Stimulated activated CD4-positive, alpha-beta T cell treated with anti-CD3 and anti-CD28 coated beads, Interleukin-4, amount 100 ng/mL, for 48 hours (primary cell): Measurements from ENCODE around the gene CYTH4.

Experiments used
- DNase-seq, 2 donors: peaks; one replicate each; pipeline ENCODE4 v3.0.0-alpha.2; 2020; ENCODE audit warnings: low read depth in 2 of 2

Gene CYTH4

GRCh38 chr22:37269936-37270678 is 12.2 kb upstream of the CYTH4 start:
- DNase-seq = no peak

GRCh38 chr22:37270928-37271650 is 11.2 kb upstream of the CYTH4 start:
- DNase-seq = no peak

GRCh38 chr22:37273126-37273845 is 9.0 kb upstream of the CYTH4 start:
- peak in 1 of 2 donors; percentile 32 for DNase-seq

- no peak for DNase-seq
These were observed 8.5 kb upstream of the CYTH4 start for GRCh38 chr22:37273846-37274225.

GRCh38 chr22:37274380-37274862 is 7.9 kb upstream of the CYTH4 start:
- DNase-seq = no peak

- no peak for DNase-seq
These were observed 7.2 kb upstream of the CYTH4 start for GRCh38 chr22:37275134-37275533.

- peak in 1 of 2 donors; percentile 56 for DNase-seq
These were observed 6.7 kb upstream of the CYTH4 start for GRCh38 chr22:37275622-37276021.

- DNase-seq = no peak
These were observed 5.5 kb upstream of the CYTH4 start for GRCh38 chr22:37276776-37277175.

- no peak for DNase-seq
These were observed 4.9 kb upstream of the CYTH4 start for GRCh38 chr22:37277384-37277783.

- no peak for DNase-seq
These were observed 4.0 kb upstream of the CYTH4 start for GRCh38 chr22:37278261-37278660.

GRCh38 chr22:37279331-37280181 is 2.8 kb upstream of the CYTH4 start:
- no peak for DNase-seq

- DNase-seq = no peak
These were observed 1.6 kb upstream of the CYTH4 start for GRCh38 chr22:37280718-37281117.

GRCh38 chr22:37281195-37281594 is 1.1 kb upstream of the CYTH4 start:
- no peak for DNase-seq

- DNase-seq = peak in 1 of 2 donors; percentile 35
These were observed 493 bp upstream of the CYTH4 start for GRCh38 chr22:37281646-37282384.

GRCh38 chr22:37283393-37283937 is 1.2 kb downstream of the CYTH4 start:
- DNase-seq = no peak

GRCh38 chr22:37284126-37284804 is 2.0 kb downstream of the CYTH4 start:
- DNase-seq = no peak

GRCh38 chr22:37284805-37285355 is 2.6 kb downstream of the CYTH4 start:
- DNase-seq = no peak

- DNase-seq = no peak
These were observed 3.6 kb downstream of the CYTH4 start for GRCh38 chr22:37285937-37286336.

GRCh38 chr22:37287550-37287951 is 5.2 kb downstream of the CYTH4 start:
- DNase-seq = no peak

- no peak for DNase-seq
These were observed 6.2 kb downstream of the CYTH4 start for GRCh38 chr22:37288521-37288920.
